HG02610 (cell line): Measurements from ENCODE around the gene CSNK2A1.
"Not testable (repeated sequence)": the region's sequence is repeated elsewhere in the genome, so short reads cannot be mapped to it uniquely, and the experiment has no call there.

Source experiments
- ATAC-seq: cut with Tn5 transposase; IDR thresholded peaks from one replicate; pipeline ENCODE4 v1.9.1; 2021; ENCODE audit warnings: mild to moderate bottlenecking, moderate library complexity; ENCODE audit not compliant: unreplicated experiment

CSNK2A1 gene

GRCh38 chr20:536426-537010, 7.1 kb downstream of the CSNK2A1 start:
- no peak for ATAC-seq

- ATAC-seq: no peak
Observed at GRCh38 chr20:535958-536357, 7.6 kb downstream of the CSNK2A1 start.

- ATAC-seq: no peak
Observed at GRCh38 chr20:533526-533925, 10.1 kb downstream of the CSNK2A1 start.

GRCh38 chr20:532530-532929, 11.1 kb downstream of the CSNK2A1 start:
- no peak for ATAC-seq

GRCh38 chr20:531608-532007, 12.0 kb downstream of the CSNK2A1 start:
- ATAC-seq: no peak

- no peak for ATAC-seq
Observed at GRCh38 chr20:530321-530720, 13.3 kb downstream of the CSNK2A1 start.

- ATAC-seq: no peak
Observed at GRCh38 chr20:528923-529604, 14.5 kb downstream of the CSNK2A1 start.

- no peak for ATAC-seq
Observed at GRCh38 chr20:527571-527886, 16.1 kb downstream of the CSNK2A1 start.

- no peak for ATAC-seq
Observed at GRCh38 chr20:521860-522259, 21.7 kb downstream of the CSNK2A1 start.

GRCh38 chr20:519999-520398, 23.6 kb downstream of the CSNK2A1 start:
- no peak for ATAC-seq

GRCh38 chr20:517221-517620, 26.4 kb downstream of the CSNK2A1 start:
- ATAC-seq: no peak

- no peak for ATAC-seq
Observed at GRCh38 chr20:516799-517198, 26.8 kb downstream of the CSNK2A1 start.

- ATAC-seq: no peak
Observed at GRCh38 chr20:515696-516095, 27.9 kb downstream of the CSNK2A1 start.

GRCh38 chr20:513429-513828, 30.2 kb downstream of the CSNK2A1 start:
- ATAC-seq: no peak

GRCh38 chr20:510328-511057, 33.1 kb downstream of the CSNK2A1 start:
- not testable (repeated sequence) for ATAC-seq

GRCh38 chr20:508364-508787, 35.2 kb downstream of the CSNK2A1 start:
- not testable (repeated sequence) for ATAC-seq

- no peak for ATAC-seq
Observed at GRCh38 chr20:507761-508332, 35.7 kb downstream of the CSNK2A1 start.

GRCh38 chr20:507006-507758, 36.4 kb downstream of the CSNK2A1 start:
- ATAC-seq: no peak

GRCh38 chr20:504632-505075, 38.9 kb downstream of the CSNK2A1 start:
- no peak for ATAC-seq

GRCh38 chr20:503048-503737, 40.4 kb downstream of the CSNK2A1 start:
- no peak for ATAC-seq

- ATAC-seq: no peak
Observed at GRCh38 chr20:497979-498378, 45.6 kb downstream of the CSNK2A1 start.
